H1 (cell line): ENCODE data around the gene CIITA. TPM values are rescaled to one million over a fixed set of nuclear protein-coding genes. Genes with fewer than 3 reads are reported as not detected.

ENCODE experiments used
- CTCF ChIA-PET: fragments of 300-600 bp; sonication (Branson Sonifier 250); formaldehyde crosslinking; loops from one replicate; lab custom pipeline; 2021; ENCODE audit not compliant: partially characterized antibody; lab: Charles Lee
- POLR2A ChIA-PET: fragments of 300-600 bp; sonication (Branson Sonifier 250); formaldehyde crosslinking; loops from one replicate; lab custom pipeline; 2021; ENCODE audit warnings: inconsistent platforms; ENCODE audit not compliant: partially characterized antibody; lab: Charles Lee
- DNase-seq, 2 experiments: peaks; one replicate each; pipeline versions ENCODE4 v3.0.0 to v3.0.0-alpha.2; 2010 to 2022; ENCODE audit warnings: low spot score in 2 of 2, low read depth in 1 of 2, mixed read lengths in 1 of 2
- FAIRE-seq: peaks from 2 replicates; lab custom pipeline; 2011; peaks lifted over from hg19 to GRCh38; lab: Jason Lieb, UNC
- H2AFZ ChIP-seq: 2 replicates; pipeline ENCODE4 v1.8.1; 2012; ENCODE audit warnings: low read length, inconsistent platforms
- H2AK5ac ChIP-seq: 2 replicates; pipeline ENCODE4 v1.6.1; 2013; ENCODE audit warnings: low read depth, low read length
- H2BK120ac ChIP-seq: replicated peaks from 2 replicates; pipeline ENCODE3; 2013; ENCODE audit warnings: low read depth, low read length, inconsistent platforms
- H2BK12ac ChIP-seq: 2 replicates; pipeline ENCODE4 v1.6.1; 2013; ENCODE audit warnings: low read depth, low read length
- H2BK15ac ChIP-seq: 2 replicates; pipeline ENCODE4 v1.6.1; 2013; ENCODE audit warnings: low read length
- H2BK20ac ChIP-seq: 2 replicates; pipeline ENCODE4 v1.6.1; 2013; ENCODE audit warnings: low read length
- H2BK5ac ChIP-seq: 2 replicates; pipeline ENCODE4 v1.6.1; 2013; ENCODE audit warnings: low read depth, low read length
- H3K14ac ChIP-seq: 2 replicates; pipeline ENCODE4 v1.6.1; 2013; ENCODE audit warnings: inconsistent platforms; ENCODE audit not compliant: insufficient read length
- H3K18ac ChIP-seq: 2 replicates; pipeline ENCODE4 v1.6.1; 2013; ENCODE audit warnings: low read length; ENCODE audit errors: extremely low read depth
- H3K23ac ChIP-seq: 2 replicates; pipeline ENCODE4 v1.6.1; 2013; ENCODE audit warnings: inconsistent platforms; ENCODE audit not compliant: insufficient read length
- H3K23me2 ChIP-seq: 2 replicates; pipeline ENCODE4 v1.6.1; 2013; ENCODE audit warnings: low read depth, low read length
- H3K27ac ChIP-seq: 2 replicates; pipeline ENCODE4 v1.6.1; 2011; ENCODE audit warnings: low read depth, low read length, inconsistent platforms
- H3K27me3 ChIP-seq, 4 experiments: replicated peaks in 1 of 4; 1 replicate in 1 of 4; 2 replicates in 3 of 4; pipeline versions ENCODE4 v1.6.1 to v1.8.1; 2011 to 2013; ENCODE audit warnings: low read length in 3 of 4, mild to moderate bottlenecking in 3 of 4, inconsistent platforms in 2 of 4, mixed read lengths in 2 of 4, moderate library complexity in 1 of 4; ENCODE audit not compliant: control insufficient read depth in 3 of 4, insufficient read depth in 3 of 4; ENCODE audit errors: extremely low read depth in 1 of 4
- H3K36me3 ChIP-seq, 4 experiments: 2 replicates each; pipeline versions ENCODE4 v1.6.1 to v1.8.1; 2011 to 2013; ENCODE audit warnings: mild to moderate bottlenecking in 4 of 4, low read length in 3 of 4, moderate library complexity in 2 of 4, control low read depth in 1 of 4, inconsistent platforms in 1 of 4; ENCODE audit not compliant: insufficient read depth in 4 of 4, control insufficient read depth in 2 of 4
- H3K4ac ChIP-seq: replicated peaks from 2 replicates; pipeline ENCODE3; 2013; ENCODE audit warnings: low read length, low read depth, mixed read lengths, inconsistent platforms; ENCODE audit not compliant: insufficient read length
- H3K4me1 ChIP-seq, 4 experiments: replicated peaks in 1 of 4; 1 replicate in 1 of 4; 2 replicates in 3 of 4; pipeline versions ENCODE4 v1.6.1 to v1.8.1; 2011 to 2013; ENCODE audit warnings: low read length in 3 of 4, inconsistent platforms in 2 of 4, mixed read lengths in 1 of 4; ENCODE audit not compliant: insufficient read depth in 4 of 4, control insufficient read depth in 3 of 4
- H3K4me2 ChIP-seq, 2 experiments: 2 replicates each; pipeline versions ENCODE4 v1.6.1 to v1.8.1; 2011 to 2013; ENCODE audit warnings: low read depth in 2 of 2, low read length in 2 of 2, control low read depth in 1 of 2, inconsistent platforms in 1 of 2, mild to moderate bottlenecking in 1 of 2; ENCODE audit not compliant: insufficient read depth in 1 of 2
- H3K4me3 ChIP-seq, 4 experiments: fragments of 200-600, 300-600 bp in 1 of 4; sonication (generic), shearing (Covaris generic), sonication (Bioruptor Twin) in 1 of 4; 2 replicates each; pipeline versions ENCODE4 v1.5.1 to v1.8.1; 2011 to 2016; ENCODE audit warnings: low read length in 4 of 4, low read depth in 3 of 4, control low read depth in 2 of 4, inconsistent platforms in 2 of 4, mild to moderate bottlenecking in 2 of 4, mixed read lengths in 1 of 4, moderate library complexity in 1 of 4; ENCODE audit not compliant: insufficient read depth in 2 of 4; ENCODE audit errors: extremely low read depth in 1 of 4
- H3K56ac ChIP-seq: replicated peaks from 2 replicates; pipeline ENCODE3; 2013; ENCODE audit warnings: low read depth, mild to moderate bottlenecking, mixed read lengths, low read length, inconsistent platforms; ENCODE audit not compliant: insufficient read length
- H3K79me1 ChIP-seq: 2 replicates; pipeline ENCODE4 v1.6.1; 2013; ENCODE audit warnings: low read depth, low read length, control low read depth
- H3K79me2 ChIP-seq, 2 experiments: 2 replicates each; pipeline versions ENCODE4 v1.6.1 to v1.8.1; 2012 to 2013; ENCODE audit warnings: low read length in 2 of 2, mild to moderate bottlenecking in 2 of 2, inconsistent platforms in 1 of 2; ENCODE audit not compliant: insufficient read depth in 2 of 2, control insufficient read depth in 1 of 2
- H3K9ac ChIP-seq, 4 experiments: replicated peaks in 1 of 4; 1 replicate in 1 of 4; 2 replicates in 3 of 4; pipeline versions ENCODE4 v1.6.1 to v1.8.1; 2011 to 2013; ENCODE audit warnings: low read depth in 3 of 4, low read length in 3 of 4, control low read depth in 2 of 4, mild to moderate bottlenecking in 2 of 4, moderate library complexity in 2 of 4, inconsistent platforms in 1 of 4; ENCODE audit errors: extremely low read depth in 1 of 4
- H3K9me3 ChIP-seq, 2 experiments: 2 replicates each; pipeline versions ENCODE4 v1.6.1 to v1.8.1; 2012 to 2013; ENCODE audit warnings: mild to moderate bottlenecking in 2 of 2, moderate library complexity in 2 of 2, control low read depth in 1 of 2, inconsistent platforms in 1 of 2, low read depth in 1 of 2, low read length in 1 of 2, mixed read lengths in 1 of 2; ENCODE audit not compliant: insufficient read depth in 2 of 2
- H4K20me1 ChIP-seq, 2 experiments: replicated peaks in 1 of 2; 2 replicates each; pipeline versions ENCODE3 to v1.8.1; 2011 to 2013; ENCODE audit warnings: inconsistent platforms in 2 of 2, low read length in 2 of 2, mild to moderate bottlenecking in 1 of 2; ENCODE audit not compliant: insufficient read depth in 2 of 2, control insufficient read depth in 1 of 2
- H4K5ac ChIP-seq: 2 replicates; pipeline ENCODE4 v1.6.1; 2013; ENCODE audit warnings: low read length, low read depth, mixed read lengths, inconsistent platforms; ENCODE audit not compliant: insufficient read length
- H4K8ac ChIP-seq: 2 replicates; pipeline ENCODE4 v1.8.0; 2013; ENCODE audit warnings: mild to moderate bottlenecking, moderate library complexity, low read length, inconsistent platforms; ENCODE audit not compliant: insufficient read depth; ENCODE audit errors: extremely low read depth
- H4K91ac ChIP-seq: replicated peaks from 2 replicates; pipeline ENCODE3; 2013; ENCODE audit warnings: low read length, mixed read lengths, inconsistent platforms; ENCODE audit not compliant: insufficient read length
- BCL11A ChIP-seq, 2 experiments: IDR thresholded peaks; one replicate each; pipeline ENCODE4 v1.6.1; 2011; ENCODE audit warnings: low read depth in 2 of 2, low read length in 2 of 2, mild to moderate bottlenecking in 2 of 2
- BRCA1 ChIP-seq: IDR thresholded peaks from 2 replicates; pipeline ENCODE4 v1.6.1; 2012; ENCODE audit warnings: low read depth, low read length, improper control_type of control experiment
- E2F6 ChIP-seq: IDR thresholded peaks from 2 replicates; pipeline ENCODE4 v1.6.1; 2012; ENCODE audit warnings: inconsistent platforms
- KDM4A ChIP-seq: IDR thresholded peaks from one replicate; pipeline ENCODE4 v1.7.1; 2012; ENCODE audit warnings: low read depth, mild to moderate bottlenecking, moderate library complexity, low read length, inconsistent platforms; ENCODE audit not compliant: severe bottlenecking
- NRF1 ChIP-seq: IDR thresholded peaks from 2 replicates; pipeline ENCODE4 v1.6.1; 2011; ENCODE audit warnings: mild to moderate bottlenecking, low read depth, low read length, improper control_type of control experiment
- PHF8 ChIP-seq: fragments of 200-600 bp; sonication (generic); conservative IDR thresholded peaks from 2 replicates; pipeline ENCODE4 v1.7.1; 2012; ENCODE audit warnings: low read depth, mild to moderate bottlenecking, inconsistent platforms, low read length, moderate library complexity
- RNF2 ChIP-seq: fragments of 200-900, 300-1000 bp; sonication (generic); IDR thresholded peaks from 2 replicates; pipeline ENCODE4 v1.7.1; 2016; ENCODE audit warnings: borderline replicate concordance, low read depth, mild to moderate bottlenecking, antibody characterized with exemption, low read length; ENCODE audit not compliant: poor library complexity, severe bottlenecking; ENCODE audit errors: missing control alignments
- TAF7 ChIP-seq: optimal IDR thresholded peaks from 2 replicates; pipeline ENCODE3; 2011; ENCODE audit warnings: low read depth, mild to moderate bottlenecking, inconsistent platforms, low read length, moderate library complexity, borderline replicate concordance
- USF2 ChIP-seq: IDR thresholded peaks from 2 replicates; pipeline ENCODE4 v1.6.1; 2011; ENCODE audit warnings: low read length, improper control_type of control experiment
- WGBS, 2 experiments: shearing (Covaris generic) in 1 of 2; methylation state at CpG; one replicate each; pipeline versions ENCODE4 v1.1.6 to v1.1.7; 2013 to 2015; ENCODE audit warnings: low lambda C conversion rate in 2 of 2, mixed read lengths in 2 of 2, inconsistent platforms in 1 of 2, low coverage in 1 of 2, missing lambda C conversion rate in 1 of 2; ENCODE audit not compliant: insufficient replicate concordance in 2 of 2, insufficient coverage in 1 of 2, insufficient read length in 1 of 2; ENCODE audit errors: extremely low coverage in 1 of 2, missing lambda C conversion rate in 1 of 2; 5-methylcytosine and 5-hydroxymethylcytosine counted together
- polyA plus RNA-seq, 7 experiments: library from polyadenylated mRNA; depleted of rRNA in 3 of 7; stranded (reverse) in 5 of 7; unstranded in 2 of 7; fragments of >200 nt in 5 of 7; fragments of 200-250 nt in 2 of 7; gene quantifications; 1 replicate in 5 of 7; 2 replicates in 1 of 7; 4 replicates in 1 of 7; pipeline versions ENCODE4 v1.2.1 to v1.2.3, GENCODE V29; 2011 to 2013; ENCODE audit warnings: missing spikeins in 2 of 7, mixed read lengths in 2 of 7
- total RNA-seq: library from RNA; stranded (reverse); fragmentation: NEBNext Ultra II Directional; extraction: Animal tissue kit (Norgen Biotek cat#: 25700); gene quantifications from 2 replicates; pipeline ENCODE4 v1.2.1, GENCODE V29; 2021

The CIITA gene
- total and polyA plus RNA-seq, 2 of the 8 experiments (the other 6 are each of a cell fraction or from before 2014, with no cell fraction given): 0.07 to 0.17 TPM

GRCh38 chr16:10923650-10924214 lies 46.7 kb downstream of the CIITA start:
- 92% methylated on average over 14 of the region's 14 CpGs; no CpG with 5 or more reads in 1 of the 2 experiments for WGBS, 2 experiments
- no peak overlapping the region for H3K18ac ChIP-seq
- no peak overlapping the region for H2BK5ac ChIP-seq
- no peak overlapping the region for H3K27ac ChIP-seq
- ChIA-PET POLR2A (no interaction called here), CTCF (interaction anchor here (1.3 to 8.1 kb wide), 3 partner anchors 14 to 48 kb away, joined by 4 to 82 read pairs (median 5); no protein-coding TSS in a partner anchor)
- no peak overlapping the region for H2BK15ac ChIP-seq
- no peaks in the 10 kb centered on the region for H3K79me2 ChIP-seq
- H3K4me1 ChIP-seq: peaks cover 0 to 3% (median 0%) of the 10 kb centered on the region in 4 experiments; a peak in 1 of 7 replicates
- H4K20me1 ChIP-seq: peaks cover 0 to 5% of the 10 kb centered on the region in 2 experiments
- H4K5ac ChIP-seq: no peak overlapping the region
- H2BK120ac ChIP-seq: no peak overlapping the region
- H3K4ac ChIP-seq: no peak overlapping the region
- H3K27me3 ChIP-seq: no peaks in the 10 kb centered on the region
- no peak overlapping the region for H3K4me3 ChIP-seq
- H2BK12ac ChIP-seq: no peak overlapping the region
- H3K4me2 ChIP-seq: no peak overlapping the region
- no peak overlapping the region for H2AFZ ChIP-seq
- H3K14ac ChIP-seq: no peak overlapping the region
- H3K9me3 ChIP-seq: no peaks in the 10 kb centered on the region
- no peaks in the 10 kb centered on the region for H3K23me2 ChIP-seq
- no peak for DNase-seq
- no peak overlapping the region for H3K56ac ChIP-seq
- no peak overlapping the region for H2AK5ac ChIP-seq
- H3K36me3 ChIP-seq: peaks cover 2 to 8% (median 5%) of the 10 kb centered on the region in 4 experiments; a peak in 5 of 8 replicates
- H3K9ac ChIP-seq: no peak overlapping the region
- H2BK20ac ChIP-seq: no peak overlapping the region
- no peak overlapping the region for H3K23ac ChIP-seq
- no peak overlapping the region for H4K91ac ChIP-seq
- H4K8ac ChIP-seq: no peak overlapping the region
- no peaks in the 10 kb centered on the region for H3K79me1 ChIP-seq
- TF ChIP-seq E2F6 (no peak), USF2 (no peak), KDM4A (no peak), NRF1 (no peak), BCL11A (IDR thresholded peaks at IDR 0.05; ENCODE audit: low read depth in 2 of 2, low read length in 2 of 2) (no peak), PHF8 (no peak), BRCA1 (no peak), RNF2 (no peak), TAF7 (no peak)
- FAIRE-seq: no peak
